Measurements from ENCODE around the gene TOP2A. TPM values are rescaled to one million over a fixed set of nuclear protein-coding genes. Genes with fewer than 3 reads are reported as not detected.

The TOP2A gene
- total and polyA plus RNA-seq, 9 of the 15 experiments (the other 6 are each of a cell fraction or from before 2014, with no cell fraction given), result 133 to 347 (median 259) TPM

DNA sequence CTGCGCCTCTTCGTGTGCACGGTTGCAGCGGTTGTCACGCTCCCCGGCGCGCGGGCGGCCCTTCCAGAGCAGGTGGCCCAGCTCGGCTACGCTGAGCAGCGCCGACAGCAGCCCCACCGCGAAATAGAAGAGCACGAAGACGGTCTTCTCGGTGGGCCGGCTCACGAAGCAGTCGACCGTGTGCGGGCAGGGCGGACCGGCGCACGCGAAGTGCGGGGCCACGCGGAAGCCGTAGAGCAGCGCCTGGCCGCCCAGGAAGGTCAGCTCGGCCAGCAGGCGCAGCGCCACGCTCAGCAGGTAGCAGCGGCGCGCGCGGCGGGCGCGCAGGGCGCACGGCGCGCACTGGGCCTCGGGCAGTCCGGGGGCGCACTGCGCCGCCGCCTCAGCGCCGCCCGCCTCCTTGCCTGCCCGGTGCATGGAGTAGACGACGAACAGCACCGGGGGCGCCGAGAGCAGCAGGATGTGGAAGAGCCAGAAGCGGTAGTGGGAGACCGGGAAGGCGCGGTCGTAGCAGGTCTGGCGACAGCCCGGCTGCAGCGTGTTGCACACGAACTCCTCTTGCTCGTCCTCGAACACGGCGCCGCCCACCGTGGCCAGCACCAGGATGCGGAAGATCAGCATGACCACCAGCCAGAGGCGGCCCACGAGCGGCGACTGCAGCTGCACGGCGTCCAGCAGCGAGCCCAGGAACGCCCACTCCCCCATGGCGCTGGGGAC lies 54.4 kb downstream of the TOP2A start (continued):
- TF ChIP-seq, protein P1, sequence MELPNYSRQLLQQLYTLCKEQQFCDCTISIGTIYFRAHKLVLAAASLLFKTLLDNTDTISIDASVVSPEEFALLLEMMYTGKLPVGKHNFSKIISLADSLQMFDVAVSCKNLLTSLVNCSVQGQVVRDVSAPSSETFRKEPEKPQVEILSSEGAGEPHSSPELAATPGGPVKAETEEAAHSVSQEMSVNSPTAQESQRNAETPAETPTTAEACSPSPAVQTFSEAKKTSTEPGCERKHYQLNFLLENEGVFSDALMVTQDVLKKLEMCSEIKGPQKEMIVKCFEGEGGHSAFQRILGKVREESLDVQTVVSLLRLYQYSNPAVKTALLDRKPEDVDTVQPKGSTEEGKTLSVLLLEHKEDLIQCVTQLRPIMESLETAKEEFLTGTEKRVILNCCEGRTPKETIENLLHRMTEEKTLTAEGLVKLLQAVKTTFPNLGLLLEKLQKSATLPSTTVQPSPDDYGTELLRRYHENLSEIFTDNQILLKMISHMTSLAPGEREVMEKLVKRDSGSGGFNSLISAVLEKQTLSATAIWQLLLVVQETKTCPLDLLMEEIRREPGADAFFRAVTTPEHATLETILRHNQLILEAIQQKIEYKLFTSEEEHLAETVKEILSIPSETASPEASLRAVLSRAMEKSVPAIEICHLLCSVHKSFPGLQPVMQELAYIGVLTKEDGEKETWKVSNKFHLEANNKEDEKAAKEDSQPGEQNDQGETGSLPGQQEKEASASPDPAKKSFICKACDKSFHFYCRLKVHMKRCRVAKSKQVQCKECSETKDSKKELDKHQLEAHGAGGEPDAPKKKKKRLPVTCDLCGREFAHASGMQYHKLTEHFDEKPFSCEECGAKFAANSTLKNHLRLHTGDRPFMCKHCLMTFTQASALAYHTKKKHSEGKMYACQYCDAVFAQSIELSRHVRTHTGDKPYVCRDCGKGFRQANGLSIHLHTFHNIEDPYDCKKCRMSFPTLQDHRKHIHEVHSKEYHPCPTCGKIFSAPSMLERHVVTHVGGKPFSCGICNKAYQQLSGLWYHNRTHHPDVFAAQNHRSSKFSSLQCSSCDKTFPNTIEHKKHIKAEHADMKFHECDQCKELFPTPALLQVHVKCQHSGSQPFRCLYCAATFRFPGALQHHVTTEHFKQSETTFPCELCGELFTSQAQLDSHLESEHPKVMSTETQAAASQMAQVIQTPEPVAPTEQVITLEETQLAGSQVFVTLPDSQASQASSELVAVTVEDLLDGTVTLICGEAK (IDR thresholded peaks at IDR 0.05), result no peak
- TF ChIP-seq, protein P1 (CRISPR knock-in tag; IDR thresholded peaks at IDR 0.05), result no peak
- TF ChIP-seq, protein P2, sequence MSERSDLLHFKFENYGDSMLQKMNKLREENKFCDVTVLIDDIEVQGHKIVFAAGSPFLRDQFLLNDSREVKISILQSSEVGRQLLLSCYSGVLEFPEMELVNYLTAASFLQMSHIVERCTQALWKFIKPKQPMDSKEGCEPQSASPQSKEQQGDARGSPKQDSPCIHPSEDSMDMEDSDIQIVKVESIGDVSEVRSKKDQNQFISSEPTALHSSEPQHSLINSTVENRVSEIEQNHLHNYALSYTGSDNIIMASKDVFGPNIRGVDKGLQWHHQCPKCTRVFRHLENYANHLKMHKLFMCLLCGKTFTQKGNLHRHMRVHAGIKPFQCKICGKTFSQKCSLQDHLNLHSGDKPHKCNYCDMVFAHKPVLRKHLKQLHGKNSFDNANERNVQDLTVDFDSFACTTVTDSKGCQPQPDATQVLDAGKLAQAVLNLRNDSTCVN (CRISPR knock-in tag; IDR thresholded peaks at IDR 0.05), result no peak
- no peak for TF ChIP-seq ZNF780A (CRISPR knock-in tag; IDR thresholded peaks at IDR 0.05)
- TF ChIP-seq, protein P3, sequence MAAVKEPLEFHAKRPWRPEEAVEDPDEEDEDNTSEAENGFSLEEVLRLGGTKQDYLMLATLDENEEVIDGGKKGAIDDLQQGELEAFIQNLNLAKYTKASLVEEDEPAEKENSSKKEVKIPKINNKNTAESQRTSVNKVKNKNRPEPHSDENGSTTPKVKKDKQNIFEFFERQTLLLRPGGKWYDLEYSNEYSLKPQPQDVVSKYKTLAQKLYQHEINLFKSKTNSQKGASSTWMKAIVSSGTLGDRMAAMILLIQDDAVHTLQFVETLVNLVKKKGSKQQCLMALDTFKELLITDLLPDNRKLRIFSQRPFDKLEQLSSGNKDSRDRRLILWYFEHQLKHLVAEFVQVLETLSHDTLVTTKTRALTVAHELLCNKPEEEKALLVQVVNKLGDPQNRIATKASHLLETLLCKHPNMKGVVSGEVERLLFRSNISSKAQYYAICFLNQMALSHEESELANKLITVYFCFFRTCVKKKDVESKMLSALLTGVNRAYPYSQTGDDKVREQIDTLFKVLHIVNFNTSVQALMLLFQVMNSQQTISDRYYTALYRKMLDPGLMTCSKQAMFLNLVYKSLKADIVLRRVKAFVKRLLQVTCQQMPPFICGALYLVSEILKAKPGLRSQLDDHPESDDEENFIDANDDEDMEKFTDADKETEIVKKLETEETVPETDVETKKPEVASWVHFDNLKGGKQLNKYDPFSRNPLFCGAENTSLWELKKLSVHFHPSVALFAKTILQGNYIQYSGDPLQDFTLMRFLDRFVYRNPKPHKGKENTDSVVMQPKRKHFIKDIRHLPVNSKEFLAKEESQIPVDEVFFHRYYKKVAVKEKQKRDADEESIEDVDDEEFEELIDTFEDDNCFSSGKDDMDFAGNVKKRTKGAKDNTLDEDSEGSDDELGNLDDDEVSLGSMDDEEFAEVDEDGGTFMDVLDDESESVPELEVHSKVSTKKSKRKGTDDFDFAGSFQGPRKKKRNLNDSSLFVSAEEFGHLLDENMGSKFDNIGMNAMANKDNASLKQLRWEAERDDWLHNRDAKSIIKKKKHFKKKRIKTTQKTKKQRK (IDR thresholded peaks at IDR 0.05; ENCODE audit: borderline replicate concordance, low read depth, low read length), result no peak
- TF ChIP-seq ZNF707 (CRISPR knock-in tag; conservative IDR thresholded peaks at IDR 0.05), result no peak
- TF ChIP-seq, protein P4, sequence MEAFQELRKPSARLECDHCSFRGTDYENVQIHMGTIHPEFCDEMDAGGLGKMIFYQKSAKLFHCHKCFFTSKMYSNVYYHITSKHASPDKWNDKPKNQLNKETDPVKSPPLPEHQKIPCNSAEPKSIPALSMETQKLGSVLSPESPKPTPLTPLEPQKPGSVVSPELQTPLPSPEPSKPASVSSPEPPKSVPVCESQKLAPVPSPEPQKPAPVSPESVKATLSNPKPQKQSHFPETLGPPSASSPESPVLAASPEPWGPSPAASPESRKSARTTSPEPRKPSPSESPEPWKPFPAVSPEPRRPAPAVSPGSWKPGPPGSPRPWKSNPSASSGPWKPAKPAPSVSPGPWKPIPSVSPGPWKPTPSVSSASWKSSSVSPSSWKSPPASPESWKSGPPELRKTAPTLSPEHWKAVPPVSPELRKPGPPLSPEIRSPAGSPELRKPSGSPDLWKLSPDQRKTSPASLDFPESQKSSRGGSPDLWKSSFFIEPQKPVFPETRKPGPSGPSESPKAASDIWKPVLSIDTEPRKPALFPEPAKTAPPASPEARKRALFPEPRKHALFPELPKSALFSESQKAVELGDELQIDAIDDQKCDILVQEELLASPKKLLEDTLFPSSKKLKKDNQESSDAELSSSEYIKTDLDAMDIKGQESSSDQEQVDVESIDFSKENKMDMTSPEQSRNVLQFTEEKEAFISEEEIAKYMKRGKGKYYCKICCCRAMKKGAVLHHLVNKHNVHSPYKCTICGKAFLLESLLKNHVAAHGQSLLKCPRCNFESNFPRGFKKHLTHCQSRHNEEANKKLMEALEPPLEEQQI (IDR thresholded peaks at IDR 0.05), result no peak
- TF ChIP-seq MEF2D (tag; conservative IDR thresholded peaks at IDR 0.05; ENCODE audit: low read depth), result no peak
- no peak for TF ChIP-seq GABPB2 (CRISPR knock-in tag; conservative IDR thresholded peaks at IDR 0.05)
- TF ChIP-seq GABPB1 (CRISPR knock-in tag; IDR thresholded peaks at IDR 0.05), result no peak
- TF ChIP-seq U2AF1 (optimal IDR thresholded peaks at IDR 0.05; ENCODE audit: low read depth, low read length), result no peak
